ENCODE measurements around the gene HAUS3. TPM values are rescaled to one million over a fixed set of nuclear protein-coding genes. Genes with fewer than 3 reads are reported as not detected.
"Not testable (repeated sequence)": the region's sequence is repeated elsewhere in the genome, so short reads cannot be mapped to it uniquely, and the experiment has no call there.

The HAUS3 gene
- polyA plus RNA-seq, 1 donor: 16.0 TPM

DNA sequence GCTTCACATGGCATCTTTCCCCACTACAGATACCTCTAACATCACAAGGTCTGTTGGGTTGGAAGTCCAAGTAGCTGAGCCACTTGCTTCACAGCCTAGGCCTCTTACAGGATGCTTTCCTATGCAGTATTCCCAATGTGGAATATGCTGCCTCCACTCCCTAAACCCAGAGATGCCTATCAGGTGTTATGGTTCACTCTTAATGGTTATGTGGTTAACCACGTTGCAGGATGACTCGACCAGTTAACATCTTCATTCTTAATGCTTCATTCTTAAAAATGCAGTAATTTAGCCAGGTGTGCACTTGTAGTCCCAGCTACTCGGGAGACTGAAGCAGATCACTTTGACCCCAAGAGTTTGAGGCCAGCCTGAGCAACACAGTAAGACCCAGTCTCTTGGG, 24.2 kb downstream of the HAUS3 start:
- Histone ChIP-seq H3K4me3 (ENCODE audit: low read length) (no peak overlapping the region), H3K36me3 (ENCODE audit: control insufficient read depth, insufficient read depth, low read length) (no peaks in the 10 kb centered on the region), H3K4me1 (ENCODE audit: control insufficient read depth, insufficient read depth, low read length) (peaks cover 7% of the 10 kb centered on the region), H3K27ac (ENCODE audit: low read length) (no peak overlapping the region), H3K27me3 (ENCODE audit: control insufficient read depth, insufficient read depth, low read length) (no peaks in the 10 kb centered on the region), H3K9me3 (ENCODE audit: control insufficient read depth, low read depth, low read length) (no peaks in the 10 kb centered on the region)
- no CpG with 5 or more reads among the region's 3 CpGs for WGBS (ENCODE audit: insufficient coverage, low lambda C conversion rate)
- no peak for DNase-seq

DNA sequence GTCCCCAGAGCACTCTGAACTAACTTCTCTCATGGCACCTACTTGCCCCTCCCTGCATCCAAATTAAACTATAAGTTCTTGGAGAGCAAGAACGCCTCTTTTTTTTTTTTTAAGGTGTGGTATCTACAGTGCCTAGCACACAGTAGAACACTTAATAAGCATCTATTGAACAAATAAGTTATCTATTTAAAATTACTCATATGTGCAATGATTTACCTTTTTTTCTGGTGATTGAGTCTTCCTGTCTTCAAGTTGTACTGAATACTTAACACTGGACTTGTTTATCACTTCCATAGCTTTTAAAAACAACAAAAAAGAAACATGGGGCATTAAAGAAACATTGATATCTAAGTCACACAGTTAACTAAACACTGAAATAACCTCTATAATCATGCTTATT, 29.1 kb downstream of the HAUS3 start:
- no peaks in the 10 kb centered on the region for H3K36me3 ChIP-seq (ENCODE audit: control insufficient read depth, insufficient read depth, low read length)
- H3K9me3 ChIP-seq (ENCODE audit: control insufficient read depth, low read depth, low read length): no peaks in the 10 kb centered on the region
- H3K27me3 ChIP-seq (ENCODE audit: control insufficient read depth, insufficient read depth, low read length): no peaks in the 10 kb centered on the region
- no CpG with 5 or more reads among the region's 1 CpG for WGBS (ENCODE audit: insufficient coverage, low lambda C conversion rate)
- no peak for DNase-seq
- no peaks in the 10 kb centered on the region for H3K4me1 ChIP-seq (ENCODE audit: control insufficient read depth, insufficient read depth, low read length)
- no peak overlapping the region for H3K4me3 ChIP-seq (ENCODE audit: low read length)
- H3K27ac ChIP-seq (ENCODE audit: low read length): no peak overlapping the region

DNA sequence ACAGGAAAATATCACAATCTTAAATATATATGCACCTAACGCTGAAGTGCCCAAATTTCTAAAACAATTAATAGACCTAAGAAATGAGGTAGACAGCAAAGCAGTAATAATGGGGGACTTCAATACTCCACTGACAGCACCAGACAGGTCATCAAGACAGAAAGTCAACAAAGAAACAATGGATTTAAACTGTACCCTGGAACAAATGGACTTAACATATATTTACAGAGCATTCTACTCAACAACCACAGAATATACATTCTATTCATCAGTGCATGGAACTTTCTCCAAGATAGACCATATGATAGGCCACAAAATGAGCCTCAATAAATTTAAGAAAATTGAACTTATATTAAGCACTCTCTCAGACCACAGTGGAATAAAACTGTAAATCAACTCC, 39.1 kb downstream of the HAUS3 start:
- H3K4me3 ChIP-seq (ENCODE audit: low read length); H3K4me1 ChIP-seq (ENCODE audit: control insufficient read depth, insufficient read depth, low read length); H3K9me3 ChIP-seq (ENCODE audit: control insufficient read depth, low read depth, low read length); H3K36me3 ChIP-seq (ENCODE audit: control insufficient read depth, insufficient read depth, low read length); H3K27me3 ChIP-seq (ENCODE audit: control insufficient read depth, insufficient read depth, low read length); H3K27ac ChIP-seq (ENCODE audit: low read length); DNase-seq: not testable (repeated sequence)
- WGBS (ENCODE audit: insufficient coverage, low lambda C conversion rate): no CpG with 5 or more reads among the region's 1 CpG

DNA sequence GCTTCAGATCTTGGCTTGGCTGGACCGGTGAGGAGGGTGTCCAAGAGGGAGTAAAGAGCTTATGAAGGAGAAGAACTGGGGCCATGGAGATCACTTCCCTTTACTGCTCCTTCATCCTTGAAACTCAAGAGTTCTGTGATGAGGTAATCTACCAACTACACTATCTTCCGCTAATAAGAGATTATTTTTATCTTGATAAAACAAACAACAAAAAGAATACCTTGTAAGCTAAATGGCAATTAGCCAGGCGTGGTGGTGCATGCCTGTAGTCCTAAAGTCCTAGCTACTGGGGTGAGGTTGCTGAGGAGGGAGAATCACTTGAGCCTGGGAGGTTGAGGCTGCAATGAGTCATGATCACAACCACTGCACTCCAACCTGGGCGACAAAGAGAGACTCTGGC, 47.4 kb downstream of the HAUS3 start:
- peak overlapping the region; percentile 74 for H3K27ac ChIP-seq (ENCODE audit: low read length)
- peaks cover 7% of the 10 kb centered on the region for H3K9me3 ChIP-seq (ENCODE audit: control insufficient read depth, low read depth, low read length)
- H3K4me3 ChIP-seq (ENCODE audit: low read length): no peak overlapping the region
- H3K4me1 ChIP-seq (ENCODE audit: control insufficient read depth, insufficient read depth, low read length): peaks cover 20% of the 10 kb centered on the region
- peaks cover 3% of the 10 kb centered on the region for H3K36me3 ChIP-seq (ENCODE audit: control insufficient read depth, insufficient read depth, low read length)
- 20% methylated on average over 1 of the region's 4 CpGs for WGBS (ENCODE audit: insufficient coverage, low lambda C conversion rate)
- DNase-seq: peak; percentile 74 to 83
- no peaks in the 10 kb centered on the region for H3K27me3 ChIP-seq (ENCODE audit: control insufficient read depth, insufficient read depth, low read length)

DNA sequence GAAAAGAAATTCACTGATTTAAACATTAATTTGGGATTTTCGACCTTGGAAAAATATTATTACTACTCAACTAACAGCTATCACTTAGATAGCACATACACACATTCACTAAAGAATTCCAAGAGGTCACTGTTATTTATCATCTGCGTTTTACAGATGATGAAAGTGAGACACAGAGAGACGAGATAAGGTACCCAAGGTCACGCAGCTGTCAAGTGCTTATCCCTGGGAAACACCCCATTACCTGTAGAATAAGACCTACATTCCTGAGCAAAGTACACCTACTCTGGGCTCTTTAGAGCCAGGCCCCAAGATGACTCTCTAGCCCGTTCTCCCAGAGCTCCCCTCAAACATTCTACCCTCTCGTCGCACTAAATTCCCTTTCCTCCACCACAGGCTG, 48.6 kb downstream of the HAUS3 start:
- peaks cover 14% of the 10 kb centered on the region for H3K9me3 ChIP-seq (ENCODE audit: control insufficient read depth, low read depth, low read length)
- peaks cover 3% of the 10 kb centered on the region for H3K36me3 ChIP-seq (ENCODE audit: control insufficient read depth, insufficient read depth, low read length)
- no peaks in the 10 kb centered on the region for H3K27me3 ChIP-seq (ENCODE audit: control insufficient read depth, insufficient read depth, low read length)
- peak overlapping the region; percentile 74 for H3K27ac ChIP-seq (ENCODE audit: low read length)
- whole genome bisulfite sequencing (ENCODE audit: insufficient coverage, low lambda C conversion rate): no CpG with 5 or more reads among the region's 7 CpGs
- peaks cover 20% of the 10 kb centered on the region for H3K4me1 ChIP-seq (ENCODE audit: control insufficient read depth, insufficient read depth, low read length)
- H3K4me3 ChIP-seq (ENCODE audit: low read length): no peak overlapping the region
- peak; percentile 84 to 88 for DNase-seq

DNA sequence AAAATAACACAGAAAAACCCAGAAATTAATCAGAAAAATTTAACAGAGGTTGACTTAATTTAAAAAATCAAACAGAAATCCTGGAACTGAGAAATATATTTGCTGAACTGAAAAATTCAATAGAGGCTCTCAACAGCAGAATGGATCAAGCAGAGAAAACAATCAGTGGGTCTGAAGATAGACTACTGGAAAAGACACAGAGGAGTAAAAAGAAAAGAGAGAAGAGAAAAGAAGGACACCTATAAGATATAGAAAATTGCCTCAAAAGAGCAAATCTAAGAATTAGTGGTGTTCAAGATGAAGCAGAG, 55.1 kb downstream of the HAUS3 start:
- H3K27me3 ChIP-seq (ENCODE audit: control insufficient read depth, insufficient read depth, low read length): no peaks in the 10 kb centered on the region
- H3K36me3 ChIP-seq (ENCODE audit: control insufficient read depth, insufficient read depth, low read length): no peaks in the 10 kb centered on the region
- peaks cover 31% of the 10 kb centered on the region for H3K9me3 ChIP-seq (ENCODE audit: control insufficient read depth, low read depth, low read length)
- DNase-seq: no peak
- H3K4me3 ChIP-seq (ENCODE audit: low read length): no peak overlapping the region
- H3K27ac ChIP-seq (ENCODE audit: low read length): no peak overlapping the region
- no peaks in the 10 kb centered on the region for H3K4me1 ChIP-seq (ENCODE audit: control insufficient read depth, insufficient read depth, low read length)

DNA sequence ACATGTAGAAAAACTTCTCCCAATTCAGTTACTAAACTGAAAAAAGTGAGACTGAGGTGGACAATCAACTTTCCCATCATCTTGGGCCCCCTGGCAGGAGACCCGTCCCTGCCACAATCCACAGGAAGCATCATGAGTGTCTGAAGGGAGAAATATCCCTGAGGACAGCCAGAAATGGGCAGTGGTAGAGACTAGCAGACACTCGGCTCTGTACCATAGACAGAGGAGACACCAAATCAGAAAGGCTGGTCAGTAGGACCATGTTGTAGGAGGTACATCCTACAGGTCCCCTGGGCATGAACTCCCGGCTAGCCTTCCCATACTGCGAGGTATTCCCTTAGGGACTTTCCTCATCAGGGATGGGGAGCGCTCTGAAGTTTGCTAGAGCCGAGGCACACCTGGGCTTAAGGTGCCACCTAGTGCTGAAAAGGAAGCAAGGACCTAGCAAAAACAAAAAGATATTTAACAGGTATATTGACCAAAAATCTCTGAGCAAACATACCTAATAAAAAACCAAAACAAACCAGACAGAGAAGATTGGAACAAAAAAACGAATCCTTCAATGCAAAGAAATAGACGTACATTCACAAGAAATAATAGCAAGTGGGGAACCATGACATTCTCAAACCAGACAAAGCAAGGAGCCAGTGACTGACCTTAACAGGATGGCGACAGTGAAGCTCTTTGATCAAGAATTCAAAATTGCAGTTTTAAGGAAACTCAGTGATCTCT, 55.6 kb downstream of the HAUS3 start:
- Histone ChIP-seq H3K27me3 (ENCODE audit: control insufficient read depth, insufficient read depth, low read length) (no peaks in the 10 kb centered on the region), H3K36me3 (ENCODE audit: control insufficient read depth, insufficient read depth, low read length) (no peaks in the 10 kb centered on the region), H3K9me3 (ENCODE audit: control insufficient read depth, low read depth, low read length) (peaks cover 31% of the 10 kb centered on the region), H3K27ac (ENCODE audit: low read length) (no peak overlapping the region), H3K4me1 (ENCODE audit: control insufficient read depth, insufficient read depth, low read length) (no peaks in the 10 kb centered on the region), H3K4me3 (ENCODE audit: low read length) (no peak overlapping the region)
- no peak for DNase-seq
- 44% methylated on average over 2 of the region's 9 CpGs for WGBS (ENCODE audit: insufficient coverage, low lambda C conversion rate)

DNA sequence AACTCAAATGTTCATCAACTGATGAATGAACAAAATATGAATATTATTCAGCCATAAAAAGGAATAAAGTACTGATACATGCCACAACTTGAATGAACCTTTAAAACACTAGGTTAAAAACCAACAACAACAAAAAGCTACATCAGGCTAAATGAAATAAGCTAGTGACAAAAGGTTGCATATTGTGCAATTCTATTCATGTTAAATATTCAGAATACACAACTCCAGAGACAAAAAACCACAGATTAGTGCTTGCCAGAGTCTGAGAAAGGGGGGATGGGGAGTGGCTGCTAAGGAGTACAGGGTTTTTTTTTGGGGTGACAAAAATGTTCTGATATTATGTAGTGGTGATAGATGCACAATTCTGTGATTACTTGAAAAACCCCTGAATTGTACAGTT, 58.5 kb downstream of the HAUS3 start:
- Histone ChIP-seq H3K9me3 (ENCODE audit: control insufficient read depth, low read depth, low read length) (peaks cover 17% of the 10 kb centered on the region), H3K36me3 (ENCODE audit: control insufficient read depth, insufficient read depth, low read length) (no peaks in the 10 kb centered on the region), H3K27me3 (ENCODE audit: control insufficient read depth, insufficient read depth, low read length) (no peaks in the 10 kb centered on the region), H3K27ac (ENCODE audit: low read length) (no peak overlapping the region), H3K4me3 (ENCODE audit: low read length) (no peak overlapping the region), H3K4me1 (ENCODE audit: control insufficient read depth, insufficient read depth, low read length) (no peaks in the 10 kb centered on the region)
- DNase-seq: no peak

DNA sequence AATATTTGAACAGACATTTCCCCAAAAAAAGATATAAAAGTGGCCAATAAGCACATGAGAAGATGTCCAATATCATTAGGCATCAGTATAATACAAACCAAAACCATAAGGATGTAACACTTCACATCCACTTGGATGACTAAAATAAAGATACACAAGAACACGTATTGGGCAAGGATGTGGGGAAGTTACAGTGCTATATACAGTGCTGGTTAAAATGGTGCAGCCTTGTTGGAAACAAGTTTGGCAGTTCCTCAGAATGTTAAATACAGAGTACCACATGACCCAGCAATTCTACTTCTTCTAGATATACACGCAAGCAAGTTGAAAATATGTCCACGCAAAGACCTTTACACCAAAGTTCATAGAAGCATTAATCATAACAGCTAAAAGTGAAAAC, 58.9 kb downstream of the HAUS3 start:
- Histone ChIP-seq H3K4me3 (ENCODE audit: low read length) (no peak overlapping the region), H3K27ac (ENCODE audit: low read length) (no peak overlapping the region), H3K4me1 (ENCODE audit: control insufficient read depth, insufficient read depth, low read length) (no peaks in the 10 kb centered on the region), H3K36me3 (ENCODE audit: control insufficient read depth, insufficient read depth, low read length) (no peaks in the 10 kb centered on the region), H3K9me3 (ENCODE audit: control insufficient read depth, low read depth, low read length) (peaks cover 13% of the 10 kb centered on the region), H3K27me3 (ENCODE audit: control insufficient read depth, insufficient read depth, low read length) (no peaks in the 10 kb centered on the region)
- WGBS (ENCODE audit: insufficient coverage, low lambda C conversion rate): 90% methylated on average over 2 of the region's 3 CpGs
- no peak for DNase-seq

DNA sequence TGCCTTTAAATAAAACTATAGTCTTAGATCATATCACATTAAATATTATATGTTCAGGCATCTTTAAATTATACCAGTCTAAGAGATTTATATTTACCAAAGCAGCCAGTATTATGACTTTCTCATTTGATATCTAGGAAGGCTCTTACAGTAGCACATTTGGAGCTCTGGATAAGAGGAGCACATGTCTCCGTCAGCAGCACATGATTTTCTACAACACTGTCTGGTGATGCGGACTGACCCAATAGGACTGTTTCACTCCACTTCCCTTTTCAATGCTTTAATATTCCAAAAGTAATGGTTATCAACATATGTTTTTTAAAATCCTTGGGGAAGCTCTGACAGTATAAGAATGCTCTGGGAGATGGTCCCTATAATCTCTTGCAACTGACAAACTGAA, 61.5 kb downstream of the HAUS3 start:
- peaks cover 6% of the 10 kb centered on the region for H3K9me3 ChIP-seq (ENCODE audit: control insufficient read depth, low read depth, low read length)
- DNase-seq: no peak
- H3K4me1 ChIP-seq (ENCODE audit: control insufficient read depth, insufficient read depth, low read length): no peaks in the 10 kb centered on the region
- no peaks in the 10 kb centered on the region for H3K36me3 ChIP-seq (ENCODE audit: control insufficient read depth, insufficient read depth, low read length)
- H3K27ac ChIP-seq (ENCODE audit: low read length): no peak overlapping the region
- no peak overlapping the region for H3K4me3 ChIP-seq (ENCODE audit: low read length)
- no peaks in the 10 kb centered on the region for H3K27me3 ChIP-seq (ENCODE audit: control insufficient read depth, insufficient read depth, low read length)
- WGBS (ENCODE audit: insufficient coverage, low lambda C conversion rate): 100% methylated on average over 2 of the region's 2 CpGs

DNA sequence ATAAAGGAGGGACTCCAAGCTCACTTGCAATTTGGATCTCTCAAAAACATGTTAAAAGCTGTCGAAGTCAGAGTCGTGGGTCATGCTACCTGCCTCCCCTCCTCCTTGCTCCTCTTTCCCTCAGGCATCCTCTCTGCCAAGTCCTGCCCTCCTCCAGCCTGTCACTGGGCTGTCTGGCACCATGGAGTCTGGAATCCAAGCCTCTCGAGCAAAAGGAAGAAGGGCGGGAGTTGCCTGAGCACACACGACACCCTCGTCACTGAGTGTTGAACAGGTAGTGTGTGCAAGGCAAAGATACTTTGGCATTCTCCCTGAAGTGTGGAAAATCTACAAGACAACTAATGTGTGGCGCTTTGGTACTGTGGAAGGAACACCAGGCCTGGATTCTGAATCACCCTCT, 62.2 kb downstream of the HAUS3 start:
- no peaks in the 10 kb centered on the region for H3K4me1 ChIP-seq (ENCODE audit: control insufficient read depth, insufficient read depth, low read length)
- no peak overlapping the region for H3K27ac ChIP-seq (ENCODE audit: low read length)
- no peaks in the 10 kb centered on the region for H3K36me3 ChIP-seq (ENCODE audit: control insufficient read depth, insufficient read depth, low read length)
- no peak overlapping the region for H3K4me3 ChIP-seq (ENCODE audit: low read length)
- peaks cover 6% of the 10 kb centered on the region for H3K9me3 ChIP-seq (ENCODE audit: control insufficient read depth, low read depth, low read length)
- WGBS (ENCODE audit: insufficient coverage, low lambda C conversion rate): no CpG with 5 or more reads among the region's 7 CpGs
- no peak for DNase-seq
- H3K27me3 ChIP-seq (ENCODE audit: control insufficient read depth, insufficient read depth, low read length): no peaks in the 10 kb centered on the region
